ENCODE results near the gene KLHL1. TPM values are rescaled to one million over a fixed set of nuclear protein-coding genes. Genes with fewer than 3 reads are reported as not detected.

Gene KLHL1
- total and polyA plus RNA-seq, 2 of the 13 experiments (the other 11 are each of a cell fraction or from before 2014, with no cell fraction given): 0.01 TPM; not detected in 1

DNA sequence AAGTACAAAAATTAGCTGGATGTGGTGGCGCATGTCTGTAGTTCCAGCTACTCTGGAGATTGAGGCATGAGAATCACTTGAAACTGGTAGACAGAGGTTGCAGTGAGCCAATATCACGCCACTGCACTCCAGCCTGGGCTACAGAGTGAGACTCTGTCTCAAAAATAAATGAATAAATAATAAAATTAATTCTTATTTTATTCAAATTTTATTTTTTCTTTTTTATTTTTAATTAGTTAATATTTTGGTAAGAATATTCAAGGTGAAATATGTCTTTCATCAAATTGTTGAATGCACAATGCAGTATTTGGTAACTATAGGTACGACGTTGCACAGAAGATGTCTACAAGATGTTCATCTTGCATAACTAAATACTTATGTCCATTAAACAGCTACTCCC lies 111.2 kb downstream of the KLHL1 start:
- Histone ChIP-seq H3K36me3 (replicated peaks in 1 of 2; ENCODE audit: control insufficient read depth in 1 of 2, insufficient read depth in 2 of 2, low read length in 2 of 2) (no peaks in the 10 kb centered on the region), H3K9me3 (ENCODE audit: low read length) (no peaks in the 10 kb centered on the region), H4K20me1 (ENCODE audit: insufficient read depth, low read length) (no peaks in the 10 kb centered on the region), H3K9ac (ENCODE audit: insufficient read depth, low read depth, low read length) (no peak overlapping the region), H3K4me1 (ENCODE audit: insufficient read depth, low read length) (no peaks in the 10 kb centered on the region), H3K27ac (ENCODE audit: extremely low read length, insufficient read depth, low read length) (no peak overlapping the region), H3K4me2 (ENCODE audit: low read depth, low read length) (no peak overlapping the region), H3K27me3 (ENCODE audit: control insufficient read depth in 1 of 2, insufficient read depth in 2 of 2, low read length in 2 of 2) (no peaks in the 10 kb centered on the region), H3K79me2 (ENCODE audit: insufficient read depth, low read length) (no peaks in the 10 kb centered on the region), H2AFZ (ENCODE audit: low read length) (no peak overlapping the region), H3K4me3 (replicated peaks in 1 of 3; ENCODE audit: insufficient read depth in 1 of 3, low read depth in 2 of 3, low read length in 3 of 3) (no peak overlapping the region)
- no peak for FAIRE-seq
- ATAC-seq: no peak
- intact Hi-C loops (cut with micrococcal nuclease; ENCODE audit: unreplicated experiment): no loop called here
- CTCF ChIA-PET (ENCODE audit: low intra/inter-chr PET ratio, low total read pairs): no interaction called here
- WGBS (ENCODE audit: low lambda C conversion rate): 71% methylated on average over 4 of the region's 4 CpGs
- in situ Hi-C loops (cut with HindIII; ENCODE audit: extremely low pct_ligation_motif_present, low pct_unique_long_range_greater_than_20kb): no loop called here
- no peak for DNase-seq (ENCODE audit: low spot score)
- TF ChIP-seq BHLHE40 (IDR thresholded peaks at IDR 0.05; ENCODE audit: low read length): no peak
- TF ChIP-seq, protein P1, sequence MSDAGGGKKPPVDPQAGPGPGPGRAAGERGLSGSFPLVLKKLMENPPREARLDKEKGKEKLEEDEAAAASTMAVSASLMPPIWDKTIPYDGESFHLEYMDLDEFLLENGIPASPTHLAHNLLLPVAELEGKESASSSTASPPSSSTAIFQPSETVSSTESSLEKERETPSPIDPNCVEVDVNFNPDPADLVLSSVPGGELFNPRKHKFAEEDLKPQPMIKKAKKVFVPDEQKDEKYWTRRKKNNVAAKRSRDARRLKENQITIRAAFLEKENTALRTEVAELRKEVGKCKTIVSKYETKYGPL (CRISPR knock-in tag; IDR thresholded peaks at IDR 0.05): no peak
- no peak for TF ChIP-seq KAT8 (CRISPR knock-in tag; IDR thresholded peaks at IDR 0.05)
- TF ChIP-seq ZNF17 (CRISPR knock-in tag; IDR thresholded peaks at IDR 0.05): no peak
- no peak for TF ChIP-seq HOXD1 (CRISPR knock-in tag; IDR thresholded peaks at IDR 0.05)
- no peak for TF ChIP-seq ZBTB38 (CRISPR knock-in tag; IDR thresholded peaks at IDR 0.05)
- TF ChIP-seq, protein P2, sequence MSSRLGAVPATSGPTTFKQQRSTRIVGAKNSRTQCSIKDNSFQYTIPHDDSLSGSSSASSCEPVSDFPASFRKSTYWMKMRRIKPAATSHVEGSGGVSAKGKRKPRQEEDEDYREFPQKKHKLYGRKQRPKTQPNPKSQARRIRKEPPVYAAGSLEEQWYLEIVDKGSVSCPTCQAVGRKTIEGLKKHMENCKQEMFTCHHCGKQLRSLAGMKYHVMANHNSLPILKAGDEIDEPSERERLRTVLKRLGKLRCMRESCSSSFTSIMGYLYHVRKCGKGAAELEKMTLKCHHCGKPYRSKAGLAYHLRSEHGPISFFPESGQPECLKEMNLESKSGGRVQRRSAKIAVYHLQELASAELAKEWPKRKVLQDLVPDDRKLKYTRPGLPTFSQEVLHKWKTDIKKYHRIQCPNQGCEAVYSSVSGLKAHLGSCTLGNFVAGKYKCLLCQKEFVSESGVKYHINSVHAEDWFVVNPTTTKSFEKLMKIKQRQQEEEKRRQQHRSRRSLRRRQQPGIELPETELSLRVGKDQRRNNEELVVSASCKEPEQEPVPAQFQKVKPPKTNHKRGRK (CRISPR knock-in tag; IDR thresholded peaks at IDR 0.05): no peak
- TF ChIP-seq ZNF446 (CRISPR knock-in tag; IDR thresholded peaks at IDR 0.05): no peak
- no peak for TF ChIP-seq ZFY (CRISPR knock-in tag; IDR thresholded peaks at IDR 0.05)
- TF ChIP-seq, protein P3, sequence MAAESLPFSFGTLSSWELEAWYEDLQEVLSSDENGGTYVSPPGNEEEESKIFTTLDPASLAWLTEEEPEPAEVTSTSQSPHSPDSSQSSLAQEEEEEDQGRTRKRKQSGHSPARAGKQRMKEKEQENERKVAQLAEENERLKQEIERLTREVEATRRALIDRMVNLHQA (CRISPR knock-in tag; IDR thresholded peaks at IDR 0.05): no peak
- TF ChIP-seq ZNF713 (CRISPR knock-in tag; IDR thresholded peaks at IDR 0.05): no peak
- TF ChIP-seq ZFP82 (CRISPR knock-in tag; IDR thresholded peaks at IDR 0.05; ENCODE audit: borderline replicate concordance): no peak
- no peak for TF ChIP-seq HNRNPL (IDR thresholded peaks at IDR 0.05; ENCODE audit: low read depth, low read length)
- TF ChIP-seq JDP2 (CRISPR knock-in tag; IDR thresholded peaks at IDR 0.05; ENCODE audit: borderline replicate concordance): no peak
- TF ChIP-seq PRPF4 (IDR thresholded peaks at IDR 0.05; ENCODE audit: low read depth, low read length, poor library complexity, severe bottlenecking): no peak
- TF ChIP-seq KAT7 (CRISPR knock-in tag; IDR thresholded peaks at IDR 0.05; ENCODE audit: borderline replicate concordance): no peak
- TF ChIP-seq, protein P4, sequence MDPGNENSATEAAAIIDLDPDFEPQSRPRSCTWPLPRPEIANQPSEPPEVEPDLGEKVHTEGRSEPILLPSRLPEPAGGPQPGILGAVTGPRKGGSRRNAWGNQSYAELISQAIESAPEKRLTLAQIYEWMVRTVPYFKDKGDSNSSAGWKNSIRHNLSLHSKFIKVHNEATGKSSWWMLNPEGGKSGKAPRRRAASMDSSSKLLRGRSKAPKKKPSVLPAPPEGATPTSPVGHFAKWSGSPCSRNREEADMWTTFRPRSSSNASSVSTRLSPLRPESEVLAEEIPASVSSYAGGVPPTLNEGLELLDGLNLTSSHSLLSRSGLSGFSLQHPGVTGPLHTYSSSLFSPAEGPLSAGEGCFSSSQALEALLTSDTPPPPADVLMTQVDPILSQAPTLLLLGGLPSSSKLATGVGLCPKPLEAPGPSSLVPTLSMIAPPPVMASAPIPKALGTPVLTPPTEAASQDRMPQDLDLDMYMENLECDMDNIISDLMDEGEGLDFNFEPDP (CRISPR knock-in tag; conservative IDR thresholded peaks at IDR 0.05): no peak
- no peak for TF ChIP-seq ZBTB42 (CRISPR knock-in tag; IDR thresholded peaks at IDR 0.05)
- no peak for TF ChIP-seq JARID2 (CRISPR knock-in tag; IDR thresholded peaks at IDR 0.05; ENCODE audit: insufficient replicate concordance)
- TF ChIP-seq ZNF441 (CRISPR knock-in tag; IDR thresholded peaks at IDR 0.05; ENCODE audit: borderline replicate concordance): no peak
- POLR2A ChIA-PET: no interaction called here
- BruUV-seq (replicated peaks): no TSS peak
